Loucy (cell line): ENCODE data around the gene RPH3AL.
"Not testable (repeated sequence)": the region's sequence is repeated elsewhere in the genome, so short reads cannot be mapped to it uniquely, and the experiment has no call there.

ENCODE experiments used
- EZH2phosphoT487 ChIP-seq: fragments of 200-600 bp; IDR thresholded peaks from 2 replicates; pipeline ENCODE4 v1.6.1; 2018; ENCODE audit warnings: antibody characterized with exemption, mild to moderate bottlenecking, moderate library complexity, borderline replicate concordance
- TF ChIP-seq, protein P1 (sequence below): fragments of 200-600 bp; sonication (generic); conservative IDR thresholded peaks from 2 replicates; pipeline ENCODE4 v1.5.1; 2014; ENCODE audit warnings: mild to moderate bottlenecking, antibody characterized with exemption, low read length

DNA sequence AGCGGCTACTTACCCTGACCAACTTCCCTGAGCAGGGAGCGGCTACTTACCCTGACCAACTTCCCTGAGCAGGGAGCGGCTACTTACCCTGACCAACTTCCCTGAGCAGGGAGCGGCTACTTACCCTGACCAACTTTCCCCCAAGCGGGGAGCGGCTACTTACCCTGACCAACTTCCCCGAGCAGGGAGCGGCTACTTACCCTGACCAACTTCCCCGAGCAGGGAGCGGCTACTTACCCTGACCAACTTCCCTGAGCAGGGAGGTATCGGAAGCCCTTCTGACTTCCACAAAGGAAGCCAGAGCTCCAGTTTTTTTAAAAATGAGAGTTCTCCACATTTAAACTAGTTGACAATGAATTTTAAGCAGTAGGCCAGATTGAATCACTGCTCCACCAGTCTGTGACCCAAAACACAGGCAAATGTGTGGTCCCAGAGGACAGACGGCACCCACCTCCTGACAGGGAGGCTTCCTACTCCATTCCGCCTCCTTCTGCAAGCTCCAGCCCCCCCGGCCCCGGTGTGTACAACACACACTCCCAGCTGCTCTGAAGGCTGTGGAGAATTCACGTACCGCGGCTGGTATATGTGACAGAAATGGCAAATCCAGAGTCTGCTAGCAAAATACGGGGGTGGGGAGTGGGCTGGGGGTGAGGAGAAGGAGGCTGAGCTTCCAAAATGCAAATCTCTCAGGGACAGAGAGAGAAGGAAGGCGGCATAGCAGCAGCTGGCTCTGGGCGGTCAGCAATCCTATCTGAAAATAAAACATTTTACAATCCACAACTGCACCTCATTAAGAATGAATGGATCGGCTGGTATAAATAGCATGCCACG is 118.2 kb downstream of the RPH3AL start:
- TF ChIP-seq, protein P1, sequence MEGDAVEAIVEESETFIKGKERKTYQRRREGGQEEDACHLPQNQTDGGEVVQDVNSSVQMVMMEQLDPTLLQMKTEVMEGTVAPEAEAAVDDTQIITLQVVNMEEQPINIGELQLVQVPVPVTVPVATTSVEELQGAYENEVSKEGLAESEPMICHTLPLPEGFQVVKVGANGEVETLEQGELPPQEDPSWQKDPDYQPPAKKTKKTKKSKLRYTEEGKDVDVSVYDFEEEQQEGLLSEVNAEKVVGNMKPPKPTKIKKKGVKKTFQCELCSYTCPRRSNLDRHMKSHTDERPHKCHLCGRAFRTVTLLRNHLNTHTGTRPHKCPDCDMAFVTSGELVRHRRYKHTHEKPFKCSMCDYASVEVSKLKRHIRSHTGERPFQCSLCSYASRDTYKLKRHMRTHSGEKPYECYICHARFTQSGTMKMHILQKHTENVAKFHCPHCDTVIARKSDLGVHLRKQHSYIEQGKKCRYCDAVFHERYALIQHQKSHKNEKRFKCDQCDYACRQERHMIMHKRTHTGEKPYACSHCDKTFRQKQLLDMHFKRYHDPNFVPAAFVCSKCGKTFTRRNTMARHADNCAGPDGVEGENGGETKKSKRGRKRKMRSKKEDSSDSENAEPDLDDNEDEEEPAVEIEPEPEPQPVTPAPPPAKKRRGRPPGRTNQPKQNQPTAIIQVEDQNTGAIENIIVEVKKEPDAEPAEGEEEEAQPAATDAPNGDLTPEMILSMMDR: not testable (repeated sequence)
- TF ChIP-seq EZH2phosphoT487: not testable (repeated sequence)
